Endothelial cell of umbilical vein (primary cell): ENCODE measurements around the gene FGD3. TPM values are rescaled to one million over a fixed set of nuclear protein-coding genes. Genes with fewer than 3 reads are reported as not detected.

Experiments
- BruUV-seq: library from RNA; stranded (reverse); fragments of 400-500 nt; replicated peaks from 2 replicates; lab custom pipeline; 2021; lab: Mats Ljungman, UMichigan
- CTCF ChIA-PET: fragments of 300-600, 350-600 bp; sonication (Branson Sonifier 250); formaldehyde crosslinking; loops from one replicate; lab custom pipeline; 2021; ENCODE audit warnings: antibody characterized with exemption, inconsistent platforms; lab: Charles Lee
- POLR2A ChIA-PET: fragments of 300-600, 350-600 bp; sonication (Branson Sonifier 250); formaldehyde crosslinking; loops from one replicate; lab custom pipeline; 2021; ENCODE audit warnings: antibody characterized with exemption, inconsistent platforms; lab: Charles Lee
- DNase-seq: peaks from one replicate; pipeline ENCODE4 v3.0.0-alpha.2; 2011; ENCODE audit warnings: low read depth, low spot score
- FAIRE-seq: peaks from 2 replicates; lab custom pipeline; 2011; peaks lifted over from hg19 to GRCh38; lab: Jason Lieb, UNC
- H2AFZ ChIP-seq: 2 replicates; pipeline ENCODE4 v1.6.0; 2012; ENCODE audit warnings: low read depth, low read length, control low read depth, inconsistent platforms
- H3K27ac ChIP-seq: 2 replicates; pipeline ENCODE4 v1.5.1; 2011; ENCODE audit warnings: low read depth, mild to moderate bottlenecking, control low read depth, low read length, moderate library complexity; ENCODE audit not compliant: insufficient read depth
- H3K27me3 ChIP-seq, 2 experiments: 2 replicates each; pipeline versions ENCODE4 v1.6.0 to v1.6.1; 2011; ENCODE audit warnings: low read length in 2 of 2, mixed read lengths in 1 of 2; ENCODE audit not compliant: control insufficient read depth in 2 of 2, insufficient read depth in 2 of 2
- H3K36me3 ChIP-seq, 2 experiments: 2 replicates in 1 of 2; 3 replicates in 1 of 2; pipeline ENCODE4 v1.5.1; 2011; ENCODE audit warnings: low read length in 2 of 2, mild to moderate bottlenecking in 1 of 2, moderate library complexity in 1 of 2; ENCODE audit not compliant: control insufficient read depth in 2 of 2, insufficient read depth in 2 of 2; ENCODE audit errors: extremely low read depth in 1 of 2
- H3K4me1 ChIP-seq: 3 replicates; pipeline ENCODE4 v1.5.1; 2011; ENCODE audit warnings: mild to moderate bottlenecking, low read length; ENCODE audit not compliant: control insufficient read depth, insufficient read depth; ENCODE audit errors: extremely low read depth
- H3K4me2 ChIP-seq: 2 replicates; pipeline ENCODE4 v1.6.1; 2011; ENCODE audit warnings: low read length, control low read depth, mixed read lengths; ENCODE audit not compliant: insufficient read depth
- H3K4me3 ChIP-seq, 3 experiments: fragments of 200-600 bp in 1 of 3; sonication (generic), shearing (Covaris generic) in 1 of 3; replicated peaks in 1 of 3; 2 replicates each; pipeline ENCODE4 v1.5.1; 2011 to 2016; ENCODE audit warnings: control low read depth in 3 of 3, low read length in 3 of 3, mild to moderate bottlenecking in 2 of 3, inconsistent platforms in 1 of 3, low read depth in 1 of 3, moderate library complexity in 1 of 3; ENCODE audit not compliant: insufficient read depth in 1 of 3
- H3K79me2 ChIP-seq: 2 replicates; pipeline ENCODE4 v1.6.0; 2012; ENCODE audit warnings: low read length, inconsistent platforms; ENCODE audit not compliant: control insufficient read depth, insufficient read depth
- H3K9ac ChIP-seq: replicated peaks from 2 replicates; pipeline ENCODE3; 2011; ENCODE audit warnings: low read length, control low read depth; ENCODE audit not compliant: insufficient read depth; ENCODE audit errors: extremely low read depth
- H3K9me1 ChIP-seq: replicated peaks from 3 replicates; pipeline ENCODE4 v1.6.0; 2011; ENCODE audit warnings: mild to moderate bottlenecking, low read length; ENCODE audit not compliant: control insufficient read depth, insufficient read depth; ENCODE audit errors: extremely low read depth
- H3K9me3 ChIP-seq: replicated peaks from 2 replicates; pipeline ENCODE4 v1.5.1; 2012; ENCODE audit warnings: low read length, inconsistent platforms; ENCODE audit not compliant: control insufficient read depth, insufficient read depth
- H4K20me1 ChIP-seq: replicated peaks from 2 replicates; pipeline ENCODE3; 2011; ENCODE audit warnings: mild to moderate bottlenecking, low read length; ENCODE audit not compliant: control insufficient read depth, insufficient read depth; ENCODE audit errors: extremely low read depth
- CTCF ChIP-seq, 2 donors: IDR thresholded peaks; 1 replicate in 1 of 2; 2 replicates in 1 of 2; pipeline ENCODE4 v1.5.1; 2011; ENCODE audit warnings: low read length in 2 of 2, mild to moderate bottlenecking in 2 of 2, moderate library complexity in 2 of 2, control low read depth in 1 of 2, inconsistent platforms in 1 of 2, low read depth in 1 of 2; ENCODE audit not compliant: insufficient read depth in 1 of 2; ENCODE audit errors: extremely low read depth in 1 of 2
- EZH2 ChIP-seq: IDR thresholded peaks from 2 replicates; pipeline ENCODE4 v1.6.1; 2012; ENCODE audit warnings: borderline replicate concordance, low read depth, mild to moderate bottlenecking, moderate library complexity, low read length, inconsistent platforms; ENCODE audit not compliant: severe bottlenecking
- FOS ChIP-seq: IDR thresholded peaks from 2 replicates; pipeline ENCODE4 v1.6.1; 2011; ENCODE audit warnings: mild to moderate bottlenecking, low read length, moderate library complexity, borderline replicate concordance; ENCODE audit not compliant: insufficient read depth
- GATA2 ChIP-seq: IDR thresholded peaks from 2 replicates; pipeline ENCODE4 v1.7.0; 2011; ENCODE audit warnings: low read depth, mild to moderate bottlenecking, moderate library complexity, mixed read lengths, low read length; ENCODE audit not compliant: insufficient read length, insufficient read depth
- JUN ChIP-seq: IDR thresholded peaks from 2 replicates; pipeline ENCODE4 v1.6.1; 2011; ENCODE audit warnings: borderline replicate concordance, low read depth; ENCODE audit not compliant: insufficient read length, insufficient read depth
- MAX ChIP-seq: IDR thresholded peaks from 2 replicates; pipeline ENCODE4 v1.6.1; 2011; ENCODE audit not compliant: insufficient read depth, insufficient read length
- MYC ChIP-seq: IDR thresholded peaks from one replicate; pipeline ENCODE4 v1.6.1; 2011; ENCODE audit warnings: mild to moderate bottlenecking, low read depth, low read length
- POLR2A ChIP-seq: IDR thresholded peaks from 2 replicates; pipeline ENCODE4 v1.6.1; 2012; ENCODE audit warnings: low read depth, mild to moderate bottlenecking, control low read depth, low read length
- POLR2AphosphoS5 ChIP-seq: IDR thresholded peaks from 2 replicates; pipeline ENCODE4 v1.6.1; 2012; ENCODE audit warnings: low read depth, mild to moderate bottlenecking, control low read depth, low read length, moderate library complexity; ENCODE audit not compliant: insufficient read depth
- dilution Hi-C: fragments of 300-500 bp; cut with MboI; formaldehyde crosslinking; loops from one replicate; pipeline ENCODE4 v1.15.0; 2019; ENCODE audit warnings: low sequenced_read_pairs; ENCODE audit not compliant: extremely low pct_ligation_motif_present
- intact Hi-C: fragments of 100-400 bp; cut with micrococcal nuclease; formaldehyde crosslinking; loops from one replicate; pipeline ENCODE4 v1.10.0; 2022
- polyA plus RNA-seq, 4 experiments: library from polyadenylated mRNA; depleted of rRNA in 3 of 4; stranded (reverse) in 3 of 4; unstranded in 1 of 4; fragments of >200 nt; gene quantifications; 2 replicates each; pipeline versions ENCODE4 v1.2.1 to v1.2.3, GENCODE V29; 2011 to 2012; ENCODE audit warnings: missing spikeins in 1 of 4
- total RNA-seq: library from RNA; stranded (reverse); gene quantifications from 2 replicates; pipeline ENCODE4 v1.2.3, GENCODE V29; 2021

Gene FGD3
- total and polyA plus RNA-seq, 2 donors (not counting 3 experiments of a cell fraction or from before 2014, with no cell fraction given), result not detected

- dilution Hi-C loops, result no loop called here
- no peak overlapping the region for H3K4me3 ChIP-seq
These were observed 135.6 kb downstream of the FGD3 start for GRCh38 chr9:93082841-93083411.

More at GRCh38 chr9:93082841-93083411, 135.6 kb downstream of the FGD3 start:
- Histone ChIP-seq H4K20me1 (no peaks in the 10 kb centered on the region), H3K4me1 (no peaks in the 10 kb centered on the region), H3K9me1 (no peaks in the 10 kb centered on the region), H3K36me3 (no peaks in the 10 kb centered on the region), H2AFZ (no peak overlapping the region), H3K79me2 (no peaks in the 10 kb centered on the region), H3K27me3 (no peaks in the 10 kb centered on the region), H3K27ac (no peak overlapping the region), H3K9me3 (no peaks in the 10 kb centered on the region), H3K4me2 (no peak overlapping the region), H3K9ac (no peak overlapping the region)
- intact Hi-C loops, result no loop called here
- FAIRE-seq (no peak), DNase-seq (no peak)
- POLR2A ChIA-PET, result no interaction called here
- no TSS peak for BruUV-seq
- CTCF ChIA-PET, result no interaction called here
- no peak for TF ChIP-seq MYC
- TF ChIP-seq MAX, result no peak
- TF ChIP-seq GATA2, result no peak
- TF ChIP-seq FOS, result no peak
- no peak for TF ChIP-seq CTCF (IDR thresholded peaks at IDR 0.05; ENCODE audit: extremely low read depth in 1 of 2, insufficient read depth in 1 of 2, low read depth in 1 of 2, low read length in 2 of 2)
- TF ChIP-seq POLR2AphosphoS5, result no peak
- TF ChIP-seq EZH2, result no peak
- TF ChIP-seq POLR2A, result no peak
- TF ChIP-seq JUN, result no peak
